Loucy (cell line): Measurements from ENCODE around the gene SLC35F1.

Experiments used
- CTCF ChIP-seq: fragments of 200-600 bp; sonication (generic); conservative IDR thresholded peaks from 2 replicates; pipeline ENCODE4 v1.5.1; 2014; ENCODE audit warnings: mild to moderate bottlenecking, antibody characterized with exemption, low read length
- EZH2phosphoT487 ChIP-seq: fragments of 200-600 bp; IDR thresholded peaks from 2 replicates; pipeline ENCODE4 v1.6.1; 2018; ENCODE audit warnings: antibody characterized with exemption, mild to moderate bottlenecking, moderate library complexity, borderline replicate concordance

GRCh38 chr6:118123503-118124037, 216.5 kb downstream of the SLC35F1 start:
- TF ChIP-seq CTCF (no peak), EZH2phosphoT487 (no peak)
